ENCODE measurements around the gene IRX3.

IRX3 gene

DNA sequence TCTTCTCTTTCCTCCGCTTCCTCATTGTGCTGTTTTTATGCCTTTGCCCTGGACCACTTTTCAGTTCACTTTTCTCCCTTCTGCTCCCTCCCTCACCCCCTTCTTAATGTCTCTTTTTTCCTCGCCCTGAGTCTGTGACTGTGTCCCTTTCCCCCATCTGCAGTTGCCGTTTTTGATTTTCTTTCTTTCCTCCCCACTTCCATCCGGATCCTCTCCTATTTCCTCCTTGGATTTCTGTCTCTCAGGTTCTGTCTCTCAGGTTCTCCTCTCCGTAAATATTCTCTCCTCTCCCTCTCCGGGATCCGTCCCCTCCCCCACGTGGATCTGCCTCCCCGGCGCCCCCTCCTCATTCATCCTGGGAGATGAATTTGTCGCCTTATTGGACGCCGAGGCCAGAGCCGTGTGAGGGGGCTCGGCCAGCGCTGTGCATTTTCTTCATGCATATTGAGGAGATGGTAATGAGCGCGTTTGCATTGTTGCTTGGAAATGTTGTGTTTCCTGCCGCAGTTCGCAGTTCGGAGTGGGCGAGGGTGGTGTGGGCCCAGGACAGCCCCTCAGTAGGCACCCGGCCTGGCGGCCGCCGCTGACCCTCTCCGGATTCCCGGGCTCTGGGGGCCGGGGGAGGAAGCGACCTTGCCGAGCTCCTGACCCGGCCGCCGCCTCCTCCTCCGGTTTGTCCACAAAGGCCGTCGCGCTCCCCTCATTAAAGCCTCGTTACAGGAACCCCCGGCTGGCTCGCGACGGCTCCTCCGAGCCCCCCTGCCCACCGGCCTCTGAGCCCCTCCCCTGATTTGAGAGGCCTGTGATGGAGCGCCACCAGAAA is 4.5 kb upstream of the IRX3 start:
- no peak for DNase-seq

DNA sequence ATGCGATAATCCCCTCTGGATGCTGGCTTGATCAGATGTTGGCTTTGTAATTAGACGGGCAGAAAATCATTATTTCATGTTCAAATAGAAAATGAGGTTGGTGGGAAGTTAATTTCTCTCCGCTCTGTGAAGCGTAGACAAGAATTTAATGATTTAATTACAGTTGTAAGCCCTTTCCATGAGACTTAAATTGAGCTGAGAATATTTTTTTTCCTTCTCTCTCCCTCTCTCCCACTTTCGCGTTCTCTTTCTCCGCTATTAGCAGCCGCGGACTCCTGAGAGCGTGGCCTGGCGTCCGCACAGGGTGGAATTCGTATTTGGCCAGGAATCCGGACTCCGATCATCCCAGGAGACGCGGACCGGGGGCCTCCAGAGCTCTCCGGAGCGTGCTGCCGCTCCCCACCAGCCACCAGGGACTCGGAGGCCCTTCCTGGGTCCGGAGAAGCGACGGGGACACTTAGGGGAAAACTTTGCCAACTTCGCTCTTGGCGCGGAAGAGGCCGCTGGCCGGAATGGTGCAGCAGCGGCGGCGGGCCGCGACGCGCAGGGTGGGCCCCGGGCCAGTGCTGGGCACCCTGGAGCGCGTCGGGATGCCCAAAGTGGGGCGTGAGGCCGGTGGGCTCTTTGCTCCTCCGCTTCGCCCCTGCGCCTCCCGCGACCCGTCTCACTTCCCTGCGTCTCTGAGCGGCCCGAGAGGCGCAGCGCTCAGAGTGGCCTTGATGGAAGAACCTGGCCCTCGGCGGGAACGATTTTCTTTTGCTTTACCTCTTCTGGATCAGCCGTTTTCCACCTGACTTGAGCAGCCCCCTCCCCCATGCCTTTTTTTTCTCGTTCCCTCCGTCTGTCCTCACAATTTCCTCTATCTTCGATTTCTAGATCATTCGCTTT is 3.6 kb upstream of the IRX3 start:
- no peak for DNase-seq

DNA sequence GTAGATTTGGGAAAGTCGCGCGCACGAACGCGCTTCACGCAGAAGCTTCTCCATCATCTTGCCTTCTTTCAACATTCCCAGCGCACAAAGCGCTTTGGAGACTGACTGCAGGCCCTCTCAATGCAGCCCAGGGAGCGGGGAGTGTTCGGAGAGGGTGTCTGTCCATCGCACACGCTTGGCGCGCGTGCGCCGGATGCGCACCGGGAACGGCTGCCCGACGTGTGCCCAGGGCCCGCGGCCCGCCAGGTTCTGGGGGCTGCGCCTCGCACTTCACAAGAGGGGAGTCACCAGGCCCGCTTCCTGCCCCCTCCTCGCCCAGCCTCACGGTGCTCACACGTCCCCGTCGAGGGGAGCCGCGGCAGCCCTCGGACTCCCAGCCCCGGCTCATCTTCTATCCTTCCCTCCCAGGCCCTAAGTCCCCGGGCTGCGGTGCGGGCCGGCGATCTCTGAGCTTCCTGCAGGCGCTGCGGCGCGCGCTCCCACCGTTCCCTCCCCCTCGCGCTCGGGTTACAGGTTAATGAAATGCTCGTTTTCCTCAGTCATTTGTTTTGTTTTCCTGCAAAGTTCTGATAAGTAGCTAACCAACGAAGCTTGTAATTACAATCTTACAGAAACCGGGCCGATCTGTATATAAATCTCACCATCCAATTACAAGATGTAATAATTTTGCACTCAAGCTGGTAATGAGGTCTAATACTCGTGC is 2.8 kb upstream of the IRX3 start:
- no peak for DNase-seq

DNA sequence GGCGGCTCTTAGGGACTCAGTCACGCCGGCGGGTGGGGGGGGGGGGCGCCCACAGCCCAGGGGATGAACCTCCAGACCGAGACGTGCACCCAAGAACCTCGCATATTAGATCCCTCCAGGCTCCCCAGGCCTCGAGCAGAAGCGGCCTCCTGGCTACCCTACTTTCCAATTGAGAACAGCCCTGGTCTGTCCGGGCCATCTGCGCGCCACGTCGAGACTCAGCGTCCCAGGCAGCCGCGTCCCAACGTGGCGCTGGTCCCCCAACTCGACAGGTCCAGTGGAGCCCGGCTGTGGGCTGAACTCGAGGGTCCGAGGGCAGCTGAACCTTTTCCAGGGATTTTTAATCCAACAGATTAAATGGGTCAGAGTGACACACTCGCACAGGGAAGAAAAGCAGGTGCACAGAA is 2.3 kb upstream of the IRX3 start:
- no peak for DNase-seq

DNA sequence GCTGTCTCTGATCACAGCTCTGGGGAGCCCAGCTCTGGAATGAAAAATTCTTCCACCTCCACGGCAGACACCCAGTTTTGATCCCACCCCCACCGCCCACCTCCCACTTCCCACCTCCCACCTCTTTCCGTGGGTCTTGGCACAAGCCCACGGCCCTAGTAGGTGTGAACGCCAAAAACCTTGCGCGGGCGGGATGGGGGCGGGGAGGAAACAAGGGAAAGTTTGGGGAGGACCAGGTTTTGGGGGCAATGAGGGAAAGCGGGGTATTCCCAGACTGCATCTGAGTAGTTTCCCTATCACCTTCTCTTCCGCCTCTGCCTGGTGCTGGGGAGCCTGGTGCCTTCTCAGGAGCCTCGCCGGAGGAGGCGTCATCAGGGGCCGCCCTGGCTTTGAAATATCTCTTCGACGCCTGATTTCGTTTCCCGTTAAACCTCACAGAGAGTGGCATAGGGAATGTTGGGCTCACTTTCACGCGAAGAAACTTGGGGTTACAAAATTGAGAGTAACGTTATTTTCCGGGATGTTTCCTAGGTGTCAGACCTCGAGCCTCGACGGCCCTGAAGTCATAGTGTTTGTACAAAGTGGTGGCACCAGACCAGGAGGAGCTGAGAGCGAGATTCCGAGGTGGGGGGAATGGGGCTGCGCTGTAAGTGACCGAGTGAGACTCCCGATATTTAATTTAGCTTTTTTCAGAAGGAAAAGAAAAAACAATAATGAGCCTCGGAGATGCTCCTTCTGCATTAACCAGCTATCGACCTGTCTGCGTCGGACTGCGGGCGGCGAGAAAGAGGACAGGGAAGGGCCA is 1.6 kb upstream of the IRX3 start:
- DNase-seq = no peak

DNA sequence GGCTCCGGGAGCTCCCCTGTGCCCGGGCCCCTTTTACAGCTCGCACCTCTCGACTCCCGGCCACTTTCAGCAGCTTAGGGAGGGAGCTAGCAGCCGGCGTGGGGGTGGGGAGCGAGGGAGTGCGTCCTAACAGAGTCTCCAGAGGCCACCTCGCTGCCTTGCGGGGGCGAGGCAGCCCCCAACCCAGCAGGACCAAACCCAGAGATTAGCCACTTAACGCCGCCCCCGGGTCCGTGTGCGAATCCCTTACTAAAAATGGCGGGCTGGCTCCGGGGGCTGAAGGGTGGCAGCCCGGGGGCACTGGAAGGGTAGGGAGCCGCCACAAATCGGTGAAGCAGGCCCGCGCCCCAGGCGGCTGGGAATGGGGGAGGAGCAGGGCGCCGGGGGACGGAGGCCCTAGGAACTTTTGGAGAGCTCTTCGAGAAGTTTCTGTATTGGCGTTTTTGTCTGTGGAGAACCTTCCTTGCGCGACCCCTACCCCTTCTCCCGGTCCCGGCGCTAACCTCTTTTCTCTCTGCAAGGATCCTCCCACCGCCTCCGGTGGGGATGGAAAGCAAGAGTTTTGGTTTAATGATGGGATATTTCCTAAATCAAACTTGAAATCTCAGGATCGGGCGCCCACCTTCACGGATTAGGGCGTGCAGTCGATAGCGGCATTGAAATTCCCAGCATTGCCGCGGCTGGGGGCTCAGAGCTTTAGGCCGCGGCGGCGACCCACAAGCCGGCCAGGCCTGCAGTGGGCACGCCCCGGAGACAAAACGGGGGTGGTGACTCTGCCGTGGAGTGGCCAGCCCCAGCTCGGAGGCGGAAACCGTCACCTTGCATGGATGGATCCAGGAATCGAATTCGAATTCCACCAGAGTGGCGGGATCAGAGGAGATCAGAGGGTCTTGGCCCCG is 793 bp upstream of the IRX3 start:
- no peak for DNase-seq

DNA sequence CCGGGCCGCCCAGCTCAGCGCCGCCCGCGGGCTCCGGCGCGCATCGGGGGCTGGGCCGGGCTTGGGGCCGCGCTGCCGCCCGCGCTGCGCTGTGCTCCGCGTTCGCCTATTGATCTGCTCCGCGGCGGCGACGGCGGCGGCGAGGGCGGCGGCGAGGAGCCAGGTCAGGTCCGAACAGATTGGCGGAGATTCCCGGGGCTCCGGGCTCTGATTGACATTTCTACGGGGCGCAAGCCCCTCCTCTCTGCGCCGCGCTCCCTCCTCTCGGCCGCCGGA is 559 bp downstream of the IRX3 start:
- no peak for DNase-seq

DNA sequence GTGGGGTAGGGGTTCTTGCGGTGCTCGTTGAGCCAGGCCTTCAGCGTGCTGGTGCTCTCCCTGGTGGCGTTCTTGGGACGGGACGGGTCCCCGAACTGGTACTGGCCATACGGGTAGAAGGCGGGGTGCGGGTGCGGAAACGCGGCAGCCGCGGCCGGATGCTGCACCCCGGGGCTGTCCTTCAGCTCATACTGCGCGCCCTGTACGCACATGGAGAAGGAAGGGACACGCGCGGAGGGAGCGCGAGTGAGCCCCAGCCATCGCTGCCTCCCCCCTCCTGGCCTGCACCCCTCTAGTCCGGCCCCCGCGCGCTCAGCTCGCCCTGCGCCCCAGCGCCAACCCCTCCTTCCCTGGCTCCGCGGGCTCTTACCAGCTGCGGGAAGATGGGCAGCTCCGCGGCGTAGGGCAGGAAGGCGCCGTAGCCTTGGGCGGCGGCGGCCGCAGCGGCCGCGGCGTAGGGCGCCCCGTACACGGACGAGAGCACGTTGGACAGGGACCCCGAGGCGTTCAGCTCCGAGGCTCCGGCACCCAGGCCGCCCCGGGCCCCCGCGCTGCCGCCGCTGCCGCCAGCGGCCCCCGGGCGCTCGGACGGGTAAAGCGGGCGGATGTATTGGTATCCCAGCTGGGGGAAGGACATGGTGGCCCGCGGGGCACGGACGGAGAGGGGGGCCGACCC is 1.0 kb downstream of the IRX3 start:
- DNase-seq = peak; percentile 27

DNA sequence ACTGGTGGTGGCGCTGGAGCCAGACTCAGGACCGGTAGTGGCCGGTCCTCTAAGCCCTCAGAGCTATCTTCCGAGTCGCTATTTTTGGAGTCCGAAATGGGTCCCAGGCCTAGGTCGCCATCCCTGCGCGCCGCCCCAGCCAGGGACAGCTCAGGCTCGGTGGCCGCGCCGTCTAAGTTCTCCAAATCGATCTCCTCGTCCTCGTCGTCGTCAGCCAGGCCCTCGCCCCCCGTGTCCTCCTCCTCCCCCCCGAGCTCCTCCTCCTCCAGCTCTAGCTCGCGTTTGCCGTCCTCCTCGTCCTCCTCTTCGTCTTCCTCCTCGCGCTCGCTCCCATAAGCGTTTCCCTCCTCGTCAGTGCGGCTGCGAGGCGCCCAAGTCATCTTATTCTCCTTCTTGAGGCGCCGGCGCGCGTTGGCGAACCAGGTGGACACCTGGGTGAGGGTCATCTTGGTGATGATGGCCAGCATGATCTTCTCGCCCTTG is 1.6 kb downstream of the IRX3 start:
- peak; percentile 42 for DNase-seq

DNA sequence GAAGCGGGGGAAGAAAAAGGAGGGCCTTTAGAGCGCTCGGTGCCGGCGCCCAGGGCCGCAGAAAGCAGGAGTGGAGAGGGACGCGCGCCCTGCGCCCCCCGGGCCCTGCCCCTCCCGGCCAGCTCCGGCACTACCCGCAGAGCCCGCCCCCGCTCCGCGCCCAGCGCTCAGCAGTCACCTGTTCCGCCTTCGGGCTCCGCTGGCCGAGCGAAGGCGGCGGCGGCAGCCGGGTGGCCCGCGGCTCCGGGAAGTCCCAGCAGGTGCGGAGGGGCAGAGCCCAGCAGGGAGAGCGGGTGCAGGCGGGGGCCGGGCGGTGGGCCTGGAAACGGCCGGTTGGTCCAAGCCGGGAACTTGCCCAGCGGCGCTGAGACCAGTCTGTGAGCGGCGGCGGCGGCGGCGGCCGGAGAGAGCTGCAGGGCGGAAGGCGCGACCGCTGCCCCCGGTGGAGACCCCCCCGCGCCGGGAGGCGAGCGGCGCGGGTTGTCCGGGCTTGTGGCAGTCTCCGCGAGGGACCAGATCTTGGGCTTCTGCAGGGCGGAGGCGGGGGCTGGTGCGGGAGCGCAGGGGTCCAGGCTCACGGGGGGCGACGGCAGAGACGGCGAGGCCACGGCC is 2.2 kb downstream of the IRX3 start:
- DNase-seq = peak; percentile 32

DNA sequence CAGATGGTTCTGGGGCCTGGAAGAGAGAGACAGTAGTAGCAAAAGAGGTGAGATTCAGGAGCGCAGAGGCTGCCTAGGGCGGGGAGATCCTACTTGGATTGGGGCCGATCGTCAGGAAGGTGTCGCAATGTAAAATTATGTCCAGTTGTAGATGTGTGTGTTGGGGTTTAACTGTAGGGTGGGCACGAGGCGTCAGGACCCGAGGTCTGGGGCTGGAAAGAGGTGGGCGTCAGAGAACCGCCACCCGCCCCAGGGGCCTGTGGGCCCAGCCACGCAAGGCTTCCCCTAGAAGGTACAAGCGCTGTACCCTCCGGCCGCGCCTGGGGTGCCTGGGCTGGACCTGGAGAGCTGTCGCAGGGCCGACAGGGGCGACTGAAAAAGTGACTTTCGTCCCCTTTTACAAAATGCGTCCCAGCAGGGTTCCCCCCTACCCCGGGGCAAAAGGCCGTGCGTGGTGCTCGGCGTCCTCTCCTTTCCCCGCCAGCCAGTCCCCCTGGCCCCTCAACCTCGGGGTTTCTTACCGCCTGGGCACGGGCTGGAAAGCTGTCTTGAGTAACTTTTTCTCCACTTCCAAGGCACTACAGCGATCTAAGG is 2.8 kb downstream of the IRX3 start:
- DNase-seq = no peak

DNA sequence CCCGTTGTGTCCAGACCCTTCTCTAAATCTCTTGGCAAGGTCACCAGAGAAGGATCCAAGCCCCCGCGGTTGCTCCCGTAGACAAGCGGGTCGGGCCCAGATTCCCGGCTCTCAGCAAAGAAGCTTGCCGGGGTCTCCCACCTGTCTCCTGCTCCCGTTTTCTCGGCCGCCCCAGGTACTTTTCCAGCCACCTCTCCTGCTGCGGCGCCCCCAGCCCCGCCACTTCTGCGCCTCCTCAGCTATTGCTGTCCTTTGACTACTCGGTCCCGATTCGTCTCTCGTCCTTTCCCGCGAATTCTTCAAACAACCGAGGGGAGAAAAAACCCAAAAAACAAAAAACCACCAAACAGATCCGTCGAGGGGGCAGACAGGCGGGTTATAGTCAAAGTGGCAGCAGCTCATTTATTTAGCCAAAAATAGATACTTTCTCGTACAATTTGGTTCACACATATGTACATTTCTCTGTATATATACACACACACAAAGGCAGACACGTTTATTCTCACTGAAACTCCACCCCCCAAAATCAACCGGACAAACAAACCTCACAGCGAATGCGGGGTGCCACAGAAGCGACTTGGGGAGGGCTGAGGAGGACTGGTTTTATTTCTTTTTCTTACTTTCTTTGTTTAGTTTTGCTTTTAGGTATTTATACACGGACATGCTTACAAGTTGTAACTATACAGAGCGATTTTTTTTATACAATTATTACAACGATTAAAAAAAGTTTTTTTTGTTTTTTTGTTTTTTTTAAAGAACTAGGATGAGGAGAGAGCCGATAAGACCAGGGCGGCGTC is 3.5 kb downstream of the IRX3 start:
- DNase-seq = no peak

DNA sequence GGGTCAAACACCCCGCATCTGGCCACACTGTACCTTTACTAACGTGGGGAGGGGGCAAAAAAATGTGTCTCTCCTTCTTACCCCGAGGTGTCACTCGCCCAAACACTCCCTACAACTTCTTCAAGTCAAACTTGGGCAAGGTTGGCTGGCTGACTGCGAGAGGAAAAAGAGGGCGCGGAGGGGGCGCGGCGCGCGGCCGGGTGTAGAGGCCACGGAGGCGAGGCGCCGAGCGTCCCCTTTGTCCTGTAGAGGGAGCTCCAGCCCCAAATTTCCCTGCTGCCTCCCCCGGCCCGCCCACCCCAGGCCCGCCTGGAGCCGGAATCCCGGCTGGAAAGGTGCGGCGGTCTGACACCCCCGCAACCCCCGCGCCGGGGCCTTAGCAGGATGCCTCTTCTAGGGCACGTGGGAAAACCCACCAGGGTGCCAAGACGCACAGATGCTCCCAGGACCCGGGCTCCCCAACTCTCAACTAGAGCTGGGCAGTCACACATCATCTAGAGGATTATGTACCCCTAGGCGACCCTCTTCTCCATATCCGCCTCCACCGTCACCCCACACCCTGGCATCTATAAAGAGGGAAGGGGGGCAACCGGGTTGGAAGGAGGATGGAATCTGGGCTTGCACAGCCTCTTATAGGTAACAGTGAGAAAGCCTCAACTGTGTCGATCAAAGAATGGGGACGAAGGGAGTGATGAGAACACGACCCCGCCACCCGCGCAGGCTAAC is 4.2 kb downstream of the IRX3 start:
- no peak for DNase-seq

DNA sequence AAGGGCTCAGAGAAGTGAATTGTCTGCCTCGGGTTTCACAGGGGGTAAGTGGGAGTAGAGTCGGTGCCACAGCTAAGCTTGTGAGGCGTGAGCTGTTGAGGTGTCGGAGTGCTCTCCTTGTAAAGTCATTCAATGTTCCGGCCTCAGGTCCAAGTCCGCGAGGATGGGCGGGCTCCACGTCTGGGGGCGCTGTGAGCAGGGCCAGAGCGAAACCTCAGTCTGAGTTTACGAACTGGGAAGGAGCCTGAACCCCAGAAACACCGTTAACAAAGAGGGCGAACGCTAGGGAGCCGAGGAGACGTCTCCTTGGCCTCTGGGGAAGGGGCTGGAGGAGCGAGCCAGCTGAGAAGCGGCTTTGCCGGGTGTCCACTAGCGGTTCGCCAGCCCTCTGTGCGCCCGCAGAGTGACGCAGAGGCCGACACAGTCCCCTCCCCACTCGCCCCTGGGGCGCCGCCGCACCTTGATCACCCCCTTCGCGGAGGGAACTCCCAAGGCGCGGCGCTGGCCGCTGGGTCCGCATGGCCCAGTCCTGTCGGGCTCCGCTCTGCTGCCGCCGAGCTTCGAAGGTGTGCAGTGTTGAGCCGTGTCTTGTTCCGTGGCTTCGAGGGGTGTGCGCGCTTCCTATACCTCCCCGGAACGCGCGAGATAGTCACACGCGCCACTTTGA is 4.9 kb downstream of the IRX3 start:
- DNase-seq = no peak

DNA sequence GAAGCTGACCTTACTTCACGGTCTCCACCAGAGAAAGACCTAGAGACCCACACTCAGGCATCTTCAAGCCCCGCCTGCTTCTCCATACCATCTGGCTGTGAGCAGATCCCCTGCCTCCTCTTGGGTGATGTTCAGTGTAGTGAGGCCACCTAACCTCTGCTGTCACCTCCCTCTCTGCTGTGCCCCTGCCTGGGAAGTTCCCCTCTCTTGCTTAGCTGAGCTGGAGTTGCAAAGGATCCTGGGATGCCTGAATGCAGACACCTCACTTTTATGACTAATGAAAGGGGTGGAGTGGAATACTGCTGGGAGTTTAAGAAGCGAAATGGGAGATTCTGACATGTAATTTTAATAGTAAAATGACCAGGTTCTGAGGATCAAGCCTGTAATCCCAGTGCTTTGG is 5.8 kb downstream of the IRX3 start:
- no peak for DNase-seq

DNA sequence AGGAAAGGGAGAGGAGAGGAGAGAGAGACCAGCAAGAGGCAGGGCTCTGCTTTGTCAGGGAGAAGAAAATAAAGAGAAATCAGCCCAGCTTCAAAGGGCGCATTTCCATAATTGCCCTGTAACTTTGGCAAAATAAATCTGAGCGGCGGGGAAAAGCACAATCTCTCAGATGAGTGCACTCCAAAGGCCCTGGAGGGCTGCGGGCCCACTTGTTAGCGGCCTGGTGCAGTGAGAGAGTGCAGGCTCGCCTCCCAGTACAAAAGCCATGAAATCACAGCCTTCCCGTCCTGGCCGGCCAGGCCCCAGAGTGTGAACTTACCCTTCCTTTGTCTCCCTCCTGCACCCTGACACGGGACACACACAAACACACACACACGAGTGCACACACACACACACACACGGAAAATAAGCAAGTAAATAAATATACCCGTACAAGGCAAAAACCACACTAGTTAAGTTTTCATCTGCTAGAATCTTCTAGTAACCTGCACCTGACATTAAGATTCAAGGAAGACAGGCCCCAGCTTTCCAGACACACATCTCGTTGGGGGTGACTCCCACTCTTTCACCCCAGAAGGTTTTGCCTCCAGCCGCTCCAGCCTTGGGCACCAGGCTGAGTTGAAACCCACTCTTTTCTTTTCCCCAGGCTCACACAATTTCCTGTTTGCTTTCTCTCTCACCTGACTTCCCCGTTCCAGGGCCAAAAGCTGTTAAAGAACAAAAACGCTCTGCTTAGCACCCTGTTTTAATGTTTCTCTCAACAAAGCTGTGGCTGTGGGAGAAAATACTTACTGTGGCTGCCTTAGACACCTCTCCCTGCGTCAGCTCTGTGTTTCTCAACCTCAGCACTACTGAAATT is 8.5 kb downstream of the IRX3 start:
- DNase-seq = peak; percentile 84

DNA sequence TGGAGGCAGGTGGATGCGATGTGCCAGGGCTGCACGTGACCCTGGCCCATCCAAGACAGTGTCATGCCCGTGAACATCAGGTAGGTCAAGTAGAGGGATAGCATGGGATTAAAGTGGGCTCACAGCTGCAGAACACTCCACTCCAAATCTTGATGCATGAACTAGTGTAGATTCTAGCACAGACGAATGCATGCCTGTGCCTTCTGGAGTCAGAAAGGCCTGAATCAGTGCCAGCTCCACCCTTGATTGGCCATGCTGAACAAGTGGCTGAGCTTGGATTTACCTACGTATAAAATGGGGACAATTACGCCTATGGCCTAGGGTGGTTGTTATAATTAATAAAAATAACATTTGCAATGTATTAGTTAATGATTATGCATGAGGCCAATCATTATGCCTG is 10.6 kb downstream of the IRX3 start:
- DNase-seq = no peak
